A549 (cell line): Measurements from ENCODE around the gene SURF1. TPM values are rescaled to one million over a fixed set of nuclear protein-coding genes. Genes with fewer than 3 reads are reported as not detected.
A peak's percentile ranks its signal among the peaks of the same experiment; 100 is the strongest.

Experiments used
- ATAC-seq, 2 experiments: fragments of 200-7000 bp in 1 of 2; fragments of >200 bp in 1 of 2; cut with Nextera tagmentation in 1 of 2; cut with Tn5 transposase in 1 of 2; 3 replicates each; pipeline versions ENCODE4 v1.8.0 to v1.9.1; 2018 to 2020; ENCODE audit warnings: mild to moderate bottlenecking in 1 of 2, moderate library complexity in 1 of 2
- CTCF ChIA-PET: fragments of 300-600 bp; sonication (Branson Sonifier 250); formaldehyde crosslinking; extraction: SDS; loops from one replicate; lab custom pipeline; 2021; ENCODE audit warnings: antibody characterized with exemption, inconsistent platforms; lab: Yijun Ruan, JAX
- POLR2A ChIA-PET: fragments of 350-600 bp; formaldehyde crosslinking; extraction: SDS; loops from one replicate; lab custom pipeline; 2021; ENCODE audit warnings: antibody characterized with exemption, inconsistent platforms; lab: Yijun Ruan, JAX
- DNase-seq, 2 experiments: peaks; one replicate each; pipeline versions ENCODE4 v3.0.0 to v3.0.0-alpha.2; 2011 to 2016; ENCODE audit warnings: low read depth in 1 of 2, low spot score in 1 of 2
- FAIRE-seq: peaks from 2 replicates; lab custom pipeline; 2011; peaks lifted over from hg19 to GRCh38; lab: Jason Lieb, UNC
- H3K27ac ChIP-seq, 2 experiments: fragments of >200 bp; sonication (Bioruptor Twin); formaldehyde crosslinking; 3 replicates each; pipeline ENCODE4 v1.5.1; 2016 to 2017
- H3K4me1 ChIP-seq: fragments of >200 bp; sonication (Bioruptor Twin); formaldehyde crosslinking; 3 replicates; pipeline ENCODE4 v1.6.1; 2016
- H3K4me2 ChIP-seq: fragments of >200 bp; sonication (Bioruptor Twin); formaldehyde crosslinking; 3 replicates; pipeline ENCODE4 v1.6.1; 2016
- H3K4me3 ChIP-seq: fragments of >200 bp; sonication (Bioruptor Twin); formaldehyde crosslinking; 3 replicates; pipeline ENCODE4 v1.5.1; 2016
- H3K9me3 ChIP-seq: fragments of >200 bp; sonication (Bioruptor Twin); formaldehyde crosslinking; 3 replicates; pipeline ENCODE4 v1.6.1; 2016
- BHLHE40 ChIP-seq: IDR thresholded peaks from 2 replicates; pipeline ENCODE4 v1.6.1; 2012; ENCODE audit warnings: low read depth, low read length, inconsistent platforms
- CBX2 ChIP-seq: fragments of 200-600 bp; sonication (generic); IDR thresholded peaks from 2 replicates; pipeline ENCODE4 v1.6.1; 2016; ENCODE audit warnings: low read depth, mild to moderate bottlenecking, borderline replicate concordance
- E2F6 ChIP-seq: IDR thresholded peaks from 2 replicates; pipeline ENCODE4 v1.6.1; 2012; ENCODE audit warnings: low read depth, borderline replicate concordance
- EHF ChIP-seq: fragments of 250-450 bp; sonication (Bioruptor Pico); IDR thresholded peaks from 2 replicates; pipeline ENCODE4 v1.5.0; 2020; ENCODE audit warnings: mild to moderate bottlenecking
- EP300 ChIP-seq, 2 experiments: fragments of >200 bp; sonication (Bioruptor Twin); formaldehyde crosslinking; IDR thresholded peaks; 2 replicates in 1 of 2; 3 replicates in 1 of 2; pipeline ENCODE4 v1.6.1; 2016 to 2017
- FOSB ChIP-seq: fragments of 250-450 bp; sonication (Bioruptor Pico); IDR thresholded peaks from 2 replicates; pipeline ENCODE4 v1.5.0; 2020; ENCODE audit warnings: mild to moderate bottlenecking, moderate library complexity
- GATA3 ChIP-seq: IDR thresholded peaks from 2 replicates; pipeline ENCODE4 v1.6.1; 2012; ENCODE audit warnings: borderline replicate concordance
- HDAC2 ChIP-seq: fragments of 200-600 bp; sonication (generic); IDR thresholded peaks from 2 replicates; pipeline ENCODE4 v1.6.1; 2016
- HOXA7 ChIP-seq: fragments of 250-450 bp; sonication (Bioruptor Pico); IDR thresholded peaks from 2 replicates; pipeline ENCODE4 v1.5.0; 2020; ENCODE audit warnings: mild to moderate bottlenecking, moderate library complexity
- HOXB5 ChIP-seq: fragments of 250-450 bp; sonication (Bioruptor Pico); IDR thresholded peaks from 2 replicates; pipeline ENCODE4 v1.5.0; 2020; ENCODE audit warnings: mild to moderate bottlenecking, moderate library complexity
- JUN ChIP-seq, 2 experiments: fragments of >200 bp; sonication (Bioruptor Twin); formaldehyde crosslinking; IDR thresholded peaks; 2 replicates in 1 of 2; 3 replicates in 1 of 2; pipeline ENCODE4 v1.6.1; 2016 to 2017
- KDM1A ChIP-seq: fragments of 200-600 bp; sonication (generic); IDR thresholded peaks from 2 replicates; pipeline ENCODE4 v1.6.1; 2016; ENCODE audit warnings: low read depth, mild to moderate bottlenecking
- MYC ChIP-seq: IDR thresholded peaks from 2 replicates; pipeline ENCODE4 v1.6.1; 2012; ENCODE audit warnings: mild to moderate bottlenecking, inconsistent platforms, low read length, improper control_type of control experiment, borderline replicate concordance
- NFE2L2 ChIP-seq: fragments of 150-350 bp; conservative IDR thresholded peaks from 2 replicates; pipeline ENCODE4 v1.6.1; 2014; ENCODE audit warnings: low read length
- NPAS2 ChIP-seq: fragments of 250-450 bp; sonication (Bioruptor Pico); IDR thresholded peaks from 2 replicates; pipeline ENCODE4 v1.8.0; 2022; ENCODE audit warnings: mild to moderate bottlenecking, moderate library complexity, borderline replicate concordance
- NR3C1 ChIP-seq: fragments of >200 bp; sonication (Bioruptor Twin); formaldehyde crosslinking; IDR thresholded peaks from 3 replicates; pipeline ENCODE4 v1.6.1; 2017
- POLR2A ChIP-seq: IDR thresholded peaks from 2 replicates; pipeline ENCODE4 v1.6.1; 2012; ENCODE audit warnings: mild to moderate bottlenecking, low read length
- SMC3 ChIP-seq: fragments of >200 bp; sonication (Bioruptor Twin); formaldehyde crosslinking; IDR thresholded peaks from 3 replicates; pipeline ENCODE4 v1.6.1; 2018; ENCODE audit warnings: inconsistent platforms
- TFCP2L1 ChIP-seq: fragments of 250-450 bp; sonication (Bioruptor Pico); IDR thresholded peaks from 2 replicates; pipeline ENCODE4 v1.5.0; 2021; ENCODE audit warnings: mild to moderate bottlenecking
- ZC3H11A ChIP-seq: fragments of 450-650 bp; IDR thresholded peaks from 2 replicates; pipeline ENCODE4 v1.6.1; 2014; ENCODE audit warnings: antibody characterized with exemption, mild to moderate bottlenecking
- ZSCAN20 ChIP-seq: fragments of 250-450 bp; sonication (Bioruptor Pico); IDR thresholded peaks from 2 replicates; pipeline ENCODE4 v1.8.0; 2022; ENCODE audit warnings: mild to moderate bottlenecking, moderate library complexity
- WGBS: methylation state at CpG from one replicate; pipeline ENCODE4 v1.1.6; 2017; ENCODE audit errors: missing lambda C conversion rate; 5-methylcytosine and 5-hydroxymethylcytosine counted together
- polyA plus RNA-seq, 4 experiments: library from polyadenylated mRNA; depleted of rRNA in 3 of 4; stranded (reverse); fragments of >200 nt; fragmentation: RNase III in 1 of 4; extraction: RNeasy Plus Mini Kit Qiagen cat#74134 plus additional on column Dnase treatment in 1 of 4; gene quantifications; 2 replicates in 3 of 4; 3 replicates in 1 of 4; pipeline ENCODE4 v1.2.3, GENCODE V29; 2011 to 2017
- TF ChIP-seq, protein P1 (sequence below): fragments of 200-600 bp; sonication (generic); IDR thresholded peaks from 2 replicates; pipeline ENCODE4 v1.6.1; 2016; ENCODE audit warnings: antibody characterized with exemption, mild to moderate bottlenecking, moderate library complexity
- TF ChIP-seq, protein P2 (sequence below): fragments of 250-450 bp; sonication (Bioruptor Pico); IDR thresholded peaks from 2 replicates; pipeline ENCODE4 v1.5.0; 2020; ENCODE audit warnings: low read depth, mild to moderate bottlenecking, moderate library complexity
- TF ChIP-seq, protein P3 (sequence below): fragments of >200 bp; sonication (Bioruptor Twin); formaldehyde crosslinking; IDR thresholded peaks from 3 replicates; pipeline ENCODE4 v1.6.1; 2016
- TF ChIP-seq, protein P4 (sequence below): IDR thresholded peaks from 2 replicates; pipeline ENCODE4 v1.6.1; 2012
- TF ChIP-seq, protein P5 (sequence below): IDR thresholded peaks from 2 replicates; pipeline ENCODE4 v1.6.1; 2012

The SURF1 gene
- polyA plus RNA-seq, 2 of the 4 experiments (the other 2 are of a cell fraction) = 28.6 to 47.5 TPM

- DNase-seq (no peak), ATAC-seq (no peak), FAIRE-seq (no peak)
- Histone ChIP-seq H3K27ac (no peak overlapping the region), H3K4me2 (no peak overlapping the region), H3K4me3 (no peak overlapping the region), H3K9me3 (no peaks in the 10 kb centered on the region), H3K4me1 (peaks cover 24% of the 10 kb centered on the region; the same call in 2 of the 3 replicates)
- peak in 1 of 2 experiments; percentile 28; a peak in 1 of 5 replicates for TF ChIP-seq JUN (IDR thresholded peaks at IDR 0.05)
- no peak for TF ChIP-seq HOXA7 (CRISPR knock-in tag)
- TF ChIP-seq POLR2A = peak; percentile 15; the same call in 1 of the 2 replicates
- TF ChIP-seq, protein P1, sequence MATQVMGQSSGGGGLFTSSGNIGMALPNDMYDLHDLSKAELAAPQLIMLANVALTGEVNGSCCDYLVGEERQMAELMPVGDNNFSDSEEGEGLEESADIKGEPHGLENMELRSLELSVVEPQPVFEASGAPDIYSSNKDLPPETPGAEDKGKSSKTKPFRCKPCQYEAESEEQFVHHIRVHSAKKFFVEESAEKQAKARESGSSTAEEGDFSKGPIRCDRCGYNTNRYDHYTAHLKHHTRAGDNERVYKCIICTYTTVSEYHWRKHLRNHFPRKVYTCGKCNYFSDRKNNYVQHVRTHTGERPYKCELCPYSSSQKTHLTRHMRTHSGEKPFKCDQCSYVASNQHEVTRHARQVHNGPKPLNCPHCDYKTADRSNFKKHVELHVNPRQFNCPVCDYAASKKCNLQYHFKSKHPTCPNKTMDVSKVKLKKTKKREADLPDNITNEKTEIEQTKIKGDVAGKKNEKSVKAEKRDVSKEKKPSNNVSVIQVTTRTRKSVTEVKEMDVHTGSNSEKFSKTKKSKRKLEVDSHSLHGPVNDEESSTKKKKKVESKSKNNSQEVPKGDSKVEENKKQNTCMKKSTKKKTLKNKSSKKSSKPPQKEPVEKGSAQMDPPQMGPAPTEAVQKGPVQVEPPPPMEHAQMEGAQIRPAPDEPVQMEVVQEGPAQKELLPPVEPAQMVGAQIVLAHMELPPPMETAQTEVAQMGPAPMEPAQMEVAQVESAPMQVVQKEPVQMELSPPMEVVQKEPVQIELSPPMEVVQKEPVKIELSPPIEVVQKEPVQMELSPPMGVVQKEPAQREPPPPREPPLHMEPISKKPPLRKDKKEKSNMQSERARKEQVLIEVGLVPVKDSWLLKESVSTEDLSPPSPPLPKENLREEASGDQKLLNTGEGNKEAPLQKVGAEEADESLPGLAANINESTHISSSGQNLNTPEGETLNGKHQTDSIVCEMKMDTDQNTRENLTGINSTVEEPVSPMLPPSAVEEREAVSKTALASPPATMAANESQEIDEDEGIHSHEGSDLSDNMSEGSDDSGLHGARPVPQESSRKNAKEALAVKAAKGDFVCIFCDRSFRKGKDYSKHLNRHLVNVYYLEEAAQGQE = no peak
- POLR2A ChIA-PET = interaction anchor here (1.1 kb wide), 1 partner anchor 167 kb away, joined by 3 read pairs; no protein-coding TSS in a partner anchor
- 86% methylated on average over 8 of the region's 8 CpGs for WGBS
- CTCF ChIA-PET = interaction anchor here (0.9 to 7.5 kb wide), 4 partner anchors 11 to 134 kb away, joined by 3 to 59 read pairs (median 4); no protein-coding TSS in a partner anchor
These were observed 3.5 kb downstream of the SURF1 start for GRCh38 chr9:133352635-133353340.

DNA sequence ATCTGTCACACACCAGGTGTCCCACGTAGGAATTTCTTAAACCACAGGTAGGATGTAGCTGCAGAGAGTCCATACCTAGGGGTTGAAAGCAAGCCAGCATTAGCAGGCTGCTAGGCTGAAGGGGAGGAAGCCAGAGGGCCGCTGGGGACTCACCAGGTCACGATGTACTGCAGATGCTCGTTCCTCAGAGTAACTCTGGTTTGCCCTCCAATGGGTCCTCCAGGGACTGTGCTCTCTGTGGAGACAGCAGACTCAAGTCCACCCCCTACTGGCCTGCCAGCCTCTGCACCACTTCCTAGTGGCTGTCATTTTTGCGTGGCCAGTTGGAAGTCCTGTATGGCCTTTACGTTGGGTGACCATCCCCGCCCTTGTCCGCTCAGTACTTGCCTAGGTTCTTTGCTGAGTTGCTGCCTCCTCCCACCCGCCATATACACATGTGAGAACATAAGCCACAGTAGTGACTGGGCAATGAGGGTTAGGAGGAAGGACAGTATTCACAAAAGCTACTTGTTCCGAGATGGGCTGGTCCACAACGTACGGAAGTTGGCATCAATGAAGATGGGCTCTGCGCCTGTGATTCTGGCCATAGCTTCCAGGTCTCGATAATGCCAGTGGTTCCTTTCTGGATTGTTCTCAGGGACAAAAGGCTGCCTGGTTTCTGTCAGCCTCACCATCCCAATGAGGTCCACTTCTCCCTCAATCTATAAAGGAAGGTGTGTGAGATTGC is 4.2 kb downstream of the SURF1 start:
- ChIA-PET CTCF (interaction anchor here (0.7 to 1.7 kb wide), 7 partner anchors 10 to 166 kb away, joined by 3 to 8 read pairs (median 3); no protein-coding TSS in a partner anchor), POLR2A (interaction anchor here (0.7 kb wide), 1 partner anchor 14 kb away, joined by 3 read pairs; no protein-coding TSS in a partner anchor)
- Histone ChIP-seq H3K4me2 (no peak overlapping the region), H3K9me3 (no peaks in the 10 kb centered on the region), H3K27ac (no peak overlapping the region), H3K4me1 (peaks cover 19% of the 10 kb centered on the region; the same call in 2 of the 3 replicates), H3K4me3 (no peak overlapping the region)
- ATAC-seq (peak; percentile 19 to 42; a peak in 5 of 6 replicates), DNase-seq (peak; percentile 72 to 83), FAIRE-seq (no peak)
- WGBS = 83% methylated on average over 14 of the region's 14 CpGs
- TF ChIP-seq GATA3 (0 out of 2 replicates have a peak, but pooled peaks have one; percentile 18), EP300 (IDR thresholded peaks at IDR 0.05) (no peak), SMC3 (no peak), EHF (CRISPR knock-in tag) (no peak), JUN (IDR thresholded peaks at IDR 0.05) (peak; percentile 13 to 40; a peak in 2 of 5 replicates), E2F6 (no peak), TFCP2L1 (CRISPR knock-in tag) (peak; percentile 10; the same call in 1 of the 2 replicates), NFE2L2 (no peak; the same call in 1 of the 2 replicates), HDAC2 (no peak), KDM1A (no peak), FOSB (no peak), NPAS2 (CRISPR knock-in tag) (no peak), HOXB5 (CRISPR knock-in tag) (no peak; the same call in 1 of the 2 replicates), BHLHE40 (no peak), NR3C1 (no peak), ZSCAN20 (no peak), MYC (no peak), ZC3H11A (no peak), CBX2 (no peak)
- TF ChIP-seq, protein P2, sequence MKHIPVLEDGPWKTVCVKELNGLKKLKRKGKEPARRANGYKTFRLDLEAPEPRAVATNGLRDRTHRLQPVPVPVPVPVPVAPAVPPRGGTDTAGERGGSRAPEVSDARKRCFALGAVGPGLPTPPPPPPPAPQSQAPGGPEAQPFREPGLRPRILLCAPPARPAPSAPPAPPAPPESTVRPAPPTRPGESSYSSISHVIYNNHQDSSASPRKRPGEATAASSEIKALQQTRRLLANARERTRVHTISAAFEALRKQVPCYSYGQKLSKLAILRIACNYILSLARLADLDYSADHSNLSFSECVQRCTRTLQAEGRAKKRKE (CRISPR knock-in tag) = no peak
- TF ChIP-seq, protein P3, sequence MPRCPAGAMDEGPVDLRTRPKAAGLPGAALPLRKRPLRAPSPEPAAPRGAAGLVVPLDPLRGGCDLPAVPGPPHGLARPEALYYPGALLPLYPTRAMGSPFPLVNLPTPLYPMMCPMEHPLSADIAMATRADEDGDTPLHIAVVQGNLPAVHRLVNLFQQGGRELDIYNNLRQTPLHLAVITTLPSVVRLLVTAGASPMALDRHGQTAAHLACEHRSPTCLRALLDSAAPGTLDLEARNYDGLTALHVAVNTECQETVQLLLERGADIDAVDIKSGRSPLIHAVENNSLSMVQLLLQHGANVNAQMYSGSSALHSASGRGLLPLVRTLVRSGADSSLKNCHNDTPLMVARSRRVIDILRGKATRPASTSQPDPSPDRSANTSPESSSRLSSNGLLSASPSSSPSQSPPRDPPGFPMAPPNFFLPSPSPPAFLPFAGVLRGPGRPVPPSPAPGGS = 0 out of 3 replicates have a peak, but pooled peaks have one; percentile 30
- TF ChIP-seq, protein P4, sequence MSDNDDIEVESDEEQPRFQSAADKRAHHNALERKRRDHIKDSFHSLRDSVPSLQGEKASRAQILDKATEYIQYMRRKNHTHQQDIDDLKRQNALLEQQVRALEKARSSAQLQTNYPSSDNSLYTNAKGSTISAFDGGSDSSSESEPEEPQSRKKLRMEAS = peak; percentile 29; the same call in 1 of the 2 replicates
- TF ChIP-seq, protein P5, sequence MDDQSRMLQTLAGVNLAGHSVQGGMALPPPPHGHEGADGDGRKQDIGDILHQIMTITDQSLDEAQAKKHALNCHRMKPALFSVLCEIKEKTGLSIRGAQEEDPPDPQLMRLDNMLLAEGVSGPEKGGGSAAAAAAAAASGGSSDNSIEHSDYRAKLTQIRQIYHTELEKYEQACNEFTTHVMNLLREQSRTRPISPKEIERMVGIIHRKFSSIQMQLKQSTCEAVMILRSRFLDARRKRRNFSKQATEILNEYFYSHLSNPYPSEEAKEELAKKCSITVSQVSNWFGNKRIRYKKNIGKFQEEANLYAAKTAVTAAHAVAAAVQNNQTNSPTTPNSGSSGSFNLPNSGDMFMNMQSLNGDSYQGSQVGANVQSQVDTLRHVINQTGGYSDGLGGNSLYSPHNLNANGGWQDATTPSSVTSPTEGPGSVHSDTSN = peak; percentile 70; the same call in 1 of the 2 replicates
